Stimulated activated CD8-positive, alpha-beta memory T cell treated with anti-CD3 and anti-CD28 coated beads, Interleukin-15, amount 100 ng/mL, for 4 hours (primary cell): Measurements from ENCODE around the gene ZMIZ1.

ENCODE experiments used
- DNase-seq, 2 donors: peaks; one replicate each; pipeline ENCODE4 v3.0.0-alpha.2; 2020; ENCODE audit warnings: low read depth in 2 of 2

The ZMIZ1 gene

GRCh38 chr10:79308969-79309665 lies 240.4 kb downstream of the ZMIZ1 start:
- DNase-seq = no peak

- no peak for DNase-seq
These were observed 241.6 kb downstream of the ZMIZ1 start for GRCh38 chr10:79310200-79310865.

GRCh38 chr10:79310911-79311573 lies 242.3 kb downstream of the ZMIZ1 start:
- no peak for DNase-seq

GRCh38 chr10:79311581-79312407 lies 243.0 kb downstream of the ZMIZ1 start:
- no peak for DNase-seq

- DNase-seq = no peak
These were observed 243.9 kb downstream of the ZMIZ1 start for GRCh38 chr10:79312601-79313187.

- no peak for DNase-seq
These were observed 244.6 kb downstream of the ZMIZ1 start for GRCh38 chr10:79313320-79313719.

GRCh38 chr10:79313911-79314439 lies 245.2 kb downstream of the ZMIZ1 start:
- no peak for DNase-seq

- DNase-seq = no peak
These were observed 246.2 kb downstream of the ZMIZ1 start for GRCh38 chr10:79314761-79315601.

GRCh38 chr10:79315602-79315920 lies 246.8 kb downstream of the ZMIZ1 start:
- no peak for DNase-seq

- no peak for DNase-seq
These were observed 248.1 kb downstream of the ZMIZ1 start for GRCh38 chr10:79316671-79317431.

GRCh38 chr10:79318369-79318768 lies 249.6 kb downstream of the ZMIZ1 start:
- DNase-seq = no peak

- DNase-seq = no peak
These were observed 250.5 kb downstream of the ZMIZ1 start for GRCh38 chr10:79319115-79319771.

GRCh38 chr10:79320316-79320715 lies 251.6 kb downstream of the ZMIZ1 start:
- no peak for DNase-seq

- no peak for DNase-seq
These were observed 252.2 kb downstream of the ZMIZ1 start for GRCh38 chr10:79320820-79321493.

- no peak for DNase-seq
These were observed 252.7 kb downstream of the ZMIZ1 start for GRCh38 chr10:79321494-79321882.

GRCh38 chr10:79321951-79322350 lies 253.2 kb downstream of the ZMIZ1 start:
- no peak for DNase-seq

- peak; percentile 55 to 58 for DNase-seq
These were observed 254.1 kb downstream of the ZMIZ1 start for GRCh38 chr10:79322616-79323543.

- DNase-seq = no peak
These were observed 254.8 kb downstream of the ZMIZ1 start for GRCh38 chr10:79323602-79324001.
